Aorta (tissue), 5 donors: ENCODE results near the gene WWOX. TPM values are rescaled to one million over a fixed set of nuclear protein-coding genes. Genes with fewer than 3 reads are reported as not detected.

ENCODE experiments used
- ATAC-seq: fragments of 200-7000 bp; cut with Tn5 transposase; one replicate; pipeline ENCODE4 v1.9.1; 2022; ENCODE audit warnings: moderate library complexity; ENCODE audit not compliant: low FRiP score
- DNase-seq, 2 donors: peaks; one replicate each; pipeline ENCODE4 v3.0.0-alpha.2; 2020
- H3K27ac ChIP-seq, 2 donors: one replicate each; pipeline ENCODE4 v1.5.1; 2013; ENCODE audit warnings: low read length in 2 of 2, mild to moderate bottlenecking in 2 of 2, moderate library complexity in 2 of 2, control low read depth in 1 of 2, inconsistent platforms in 1 of 2, low read depth in 1 of 2
- H3K27me3 ChIP-seq, 2 donors: one replicate each; pipeline ENCODE4 v1.6.1; 2013; ENCODE audit warnings: control low read depth in 1 of 2, low read length in 1 of 2, mild to moderate bottlenecking in 1 of 2, moderate library complexity in 1 of 2; ENCODE audit not compliant: insufficient read depth in 2 of 2, control insufficient read depth in 1 of 2
- H3K36me3 ChIP-seq, 2 donors: one replicate each; pipeline ENCODE4 v1.6.1; 2013; ENCODE audit warnings: control low read depth in 1 of 2, low read length in 1 of 2, mild to moderate bottlenecking in 1 of 2; ENCODE audit not compliant: insufficient read depth in 2 of 2, control insufficient read depth in 1 of 2
- H3K4me1 ChIP-seq, 2 donors: one replicate each; pipeline ENCODE4 v1.6.1; 2013; ENCODE audit warnings: low read length in 2 of 2, control low read depth in 1 of 2, mild to moderate bottlenecking in 1 of 2, moderate library complexity in 1 of 2; ENCODE audit not compliant: insufficient read depth in 2 of 2, control insufficient read depth in 1 of 2
- H3K4me3 ChIP-seq, 2 donors: one replicate each; pipeline ENCODE4 v1.5.1; 2013; ENCODE audit warnings: low read length in 2 of 2, control low read depth in 1 of 2, mild to moderate bottlenecking in 1 of 2
- H3K9me3 ChIP-seq: one replicate; pipeline ENCODE4 v1.6.1; 2013; ENCODE audit warnings: mild to moderate bottlenecking, low read length; ENCODE audit not compliant: control insufficient read depth
- WGBS, 2 donors: extraction: QIAGEN DNeasy Blood & Tissue Kit; methylation state at CpG; one replicate each; pipeline ENCODE4 v1.1.7; 2013; 5-methylcytosine and 5-hydroxymethylcytosine counted together
- intact Hi-C, 2 donors: fragments of 100-400 bp; cut with DNase I; formaldehyde crosslinking; loops; one replicate each; pipeline versions ENCODE4 v1.14.2 to v1.15.0; 2022
- polyA plus RNA-seq, 2 donors: library from polyadenylated mRNA; stranded (reverse); fragments of 200-250 nt; gene quantifications; one replicate each; pipeline ENCODE4 v1.2.3, GENCODE V29; 2013
- total RNA-seq, 2 donors: library from RNA; stranded (reverse); fragmentation: NEBNext Ultra II Directional; extraction: Animal tissue kit (Norgen Biotek cat#: 25700); gene quantifications; one replicate each; pipeline ENCODE4 v1.2.1, GENCODE V29; 2021
- donor health status: healthy with polysubstance abuse.
- donor health status: Bipolar disorder and iron deficiency.
- donor health status: DM: no; HTN: no; CAD: no.
- donor health status: DM: no; HTN: no; CAD: no.
- donor health status: DM: yes; HTN: yes; CAD: no.

Gene WWOX
- total and polyA plus RNA-seq, 4 donors, result 11.2 to 30.9 (median 14.6) TPM

- intact Hi-C loops, result no loop called here
- Histone ChIP-seq H3K4me1 (no peaks in the 10 kb centered on the region), H3K27me3 (no peaks in the 10 kb centered on the region), H3K27ac (no peak overlapping the region), H3K36me3 (no peaks in the 10 kb centered on the region), H3K9me3 (no peaks in the 10 kb centered on the region), H3K4me3 (no peak overlapping the region)
- DNase-seq, result no peak
- WGBS, 2 donors, result 78% methylated on average over 1 of the region's 1 CpG
- ATAC-seq, result no peak
Observed at GRCh38 chr16:79156761-79157160, 1057.3 kb downstream of the WWOX start.

DNA sequence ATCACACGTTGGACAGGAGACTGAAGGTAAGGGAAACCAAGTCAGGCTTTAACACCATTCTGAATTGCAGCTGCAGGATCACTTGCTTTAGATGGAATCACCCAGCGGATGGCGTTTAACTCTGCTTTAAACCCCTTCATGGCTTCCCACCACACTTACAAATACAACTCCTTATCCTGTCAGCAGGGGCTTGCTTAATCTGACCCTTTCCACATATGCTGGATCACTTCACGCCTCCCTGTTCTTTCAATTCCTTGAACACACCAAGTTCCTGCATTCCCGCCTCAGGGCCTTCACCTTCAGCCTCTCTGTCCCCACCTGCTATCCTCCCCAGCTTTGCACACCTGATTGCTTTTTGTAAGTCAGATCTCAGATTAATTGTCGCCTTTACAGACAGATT lies 1058.9 kb downstream of the WWOX start:
- Histone ChIP-seq H3K27me3 (no peaks in the 10 kb centered on the region), H3K36me3 (no peaks in the 10 kb centered on the region), H3K9me3 (no peaks in the 10 kb centered on the region), H3K4me1 (no peaks in the 10 kb centered on the region), H3K4me3 (no peak overlapping the region), H3K27ac (no peak overlapping the region)
- ATAC-seq (no peak), DNase-seq (no peak)
- 89 to 90% methylated on average over 6 of the region's 6 CpGs for WGBS, 2 donors
- intact Hi-C loops, result no loop called here

- H3K27me3 ChIP-seq, result no peaks in the 10 kb centered on the region
- DNase-seq, result no peak
- 86 to 88% methylated on average over 13 of the region's 13 CpGs for WGBS, 2 donors
- no peak for ATAC-seq
- intact Hi-C loops, result no loop called here
- H3K9me3 ChIP-seq, result no peaks in the 10 kb centered on the region
- H3K4me1 ChIP-seq, result no peaks in the 10 kb centered on the region
- no peak overlapping the region for H3K4me3 ChIP-seq
- H3K27ac ChIP-seq, result no peak overlapping the region
- no peaks in the 10 kb centered on the region for H3K36me3 ChIP-seq
Observed at GRCh38 chr16:79159261-79160049, 1060.0 kb downstream of the WWOX start.

DNA sequence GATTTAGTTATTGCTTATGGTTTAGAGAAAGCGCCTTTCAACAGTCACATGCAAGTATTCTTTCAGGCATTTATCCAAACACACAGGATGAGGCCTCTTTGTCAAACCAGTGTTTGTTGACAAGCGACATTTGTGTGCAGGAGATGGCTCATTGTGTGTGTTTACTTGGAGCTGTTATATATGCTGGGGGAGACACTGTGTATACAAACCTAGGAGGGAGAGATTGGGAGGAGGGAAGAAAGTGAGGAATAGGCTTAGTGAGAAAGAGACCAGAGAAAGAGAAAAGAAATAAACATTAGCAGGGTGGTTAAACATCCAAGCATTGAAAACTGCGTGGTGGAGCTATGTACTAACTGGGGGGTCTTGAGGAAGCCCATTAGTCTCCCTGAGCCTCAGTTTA lies 1063.5 kb downstream of the WWOX start:
- Histone ChIP-seq H3K36me3 (no peaks in the 10 kb centered on the region), H3K9me3 (no peaks in the 10 kb centered on the region), H3K27me3 (no peaks in the 10 kb centered on the region), H3K4me1 (no peaks in the 10 kb centered on the region), H3K27ac (no peak overlapping the region), H3K4me3 (no peak overlapping the region)
- DNase-seq (no peak), ATAC-seq (no peak)
- intact Hi-C loops, result no loop called here
- WGBS, 2 donors, result 81 to 88% methylated on average over 3 of the region's 3 CpGs

- H3K4me3 ChIP-seq, result no peak overlapping the region
- DNase-seq, result peak in 1 of 2 donors; percentile 72
- no peaks in the 10 kb centered on the region for H3K9me3 ChIP-seq
- H3K36me3 ChIP-seq, result no peaks in the 10 kb centered on the region
- intact Hi-C loops, result no loop called here
- H3K27ac ChIP-seq, result no peak overlapping the region
- H3K4me1 ChIP-seq, result no peaks in the 10 kb centered on the region
- no peak for ATAC-seq
- WGBS, 2 donors, result 73 to 78% methylated on average over 13 of the region's 13 CpGs
- H3K27me3 ChIP-seq, result no peaks in the 10 kb centered on the region
Observed at GRCh38 chr16:79163691-79164387, 1064.4 kb downstream of the WWOX start.

DNA sequence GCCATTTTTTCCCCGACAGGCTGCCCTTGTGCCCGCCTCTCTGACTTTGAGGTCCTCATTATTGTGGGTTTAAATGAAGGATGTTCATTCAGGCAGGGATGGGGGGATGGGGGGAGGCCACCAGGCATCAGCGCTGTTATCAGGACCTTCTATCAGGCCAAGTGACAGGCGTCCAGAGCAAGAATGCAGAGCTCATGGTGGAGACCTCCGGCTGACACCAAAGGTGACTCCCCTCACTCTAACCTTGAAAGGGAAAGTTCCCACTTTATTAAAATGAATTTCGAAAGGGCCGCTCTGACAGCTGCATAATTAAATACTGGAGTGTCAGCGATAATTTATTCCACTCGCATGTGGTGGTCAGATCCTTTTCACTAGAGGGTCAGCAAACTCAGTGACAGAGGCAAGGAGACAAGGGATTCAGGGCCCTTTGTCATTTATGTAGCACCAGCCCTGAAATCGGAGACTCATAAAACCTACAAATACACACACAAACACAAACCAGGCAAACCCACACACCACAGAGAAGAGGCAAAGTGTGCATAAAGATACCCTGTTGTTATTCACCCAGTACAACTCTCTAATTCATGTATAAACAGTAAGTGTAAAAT lies 1065.0 kb downstream of the WWOX start:
- Histone ChIP-seq H3K27me3 (no peaks in the 10 kb centered on the region), H3K27ac (no peak overlapping the region), H3K4me3 (no peak overlapping the region), H3K36me3 (no peaks in the 10 kb centered on the region), H3K4me1 (no peaks in the 10 kb centered on the region), H3K9me3 (no peaks in the 10 kb centered on the region)
- ATAC-seq (no peak), DNase-seq (no peak)
- WGBS, 2 donors, result 79 to 81% methylated on average over 10 of the region's 10 CpGs
- intact Hi-C loops, result no loop called here

DNA sequence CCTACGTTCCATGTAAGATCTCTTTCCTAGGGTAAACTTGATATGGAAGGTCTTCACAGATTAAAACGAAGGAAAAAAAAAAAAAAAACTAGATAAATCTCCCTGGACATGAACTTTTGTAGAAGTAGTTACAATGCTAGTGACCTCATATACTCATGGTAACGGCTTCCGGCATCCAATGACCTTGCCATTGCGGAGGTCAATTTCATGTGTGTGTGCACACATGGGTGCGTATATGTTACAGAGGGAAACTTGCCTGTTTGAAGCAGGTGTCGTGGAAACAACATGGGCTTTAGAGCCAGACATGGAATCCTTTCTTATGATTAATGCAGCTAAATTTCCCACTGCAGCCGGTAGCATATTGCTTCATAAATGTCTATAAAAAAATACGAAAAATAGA lies 1065.6 kb downstream of the WWOX start:
- Histone ChIP-seq H3K9me3 (no peaks in the 10 kb centered on the region), H3K27ac (no peak overlapping the region), H3K36me3 (no peaks in the 10 kb centered on the region), H3K27me3 (no peaks in the 10 kb centered on the region), H3K4me1 (peaks cover 0 to 2% of the 10 kb centered on the region in 2 donors), H3K4me3 (no peak overlapping the region)
- ATAC-seq (no peak), DNase-seq (no peak)
- WGBS, 2 donors, result 83 to 86% methylated on average over 9 of the region's 9 CpGs
- intact Hi-C loops, result no loop called here

DNA sequence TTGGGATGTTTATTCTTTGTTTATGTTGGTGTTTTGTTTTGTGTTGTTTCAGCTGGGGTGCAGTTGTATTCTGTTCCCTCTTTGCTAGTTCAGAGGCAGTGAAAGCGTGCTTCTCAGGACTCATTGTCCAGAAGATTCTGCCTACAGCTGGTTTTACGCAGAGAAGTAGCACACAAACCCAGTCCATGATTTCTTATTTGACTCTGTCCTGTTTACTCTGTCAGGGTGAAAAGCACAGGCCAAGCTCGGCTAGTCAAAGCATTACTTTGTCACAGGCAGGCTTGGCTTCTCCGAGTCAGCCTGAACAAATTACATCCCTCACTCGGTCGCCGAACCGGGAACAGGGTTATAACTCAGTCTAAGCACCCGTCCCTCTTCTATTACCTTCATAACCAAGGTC lies 1066.1 kb downstream of the WWOX start:
- ATAC-seq, result no peak
- no peak overlapping the region for H3K27ac ChIP-seq
- H3K4me1 ChIP-seq, result peaks cover 0 to 2% of the 10 kb centered on the region in 2 donors
- H3K36me3 ChIP-seq, result no peaks in the 10 kb centered on the region
- H3K27me3 ChIP-seq, result no peaks in the 10 kb centered on the region
- H3K4me3 ChIP-seq, result no peak overlapping the region
- DNase-seq, result no peak
- intact Hi-C loops, result no loop called here
- WGBS, 2 donors, result 89 to 90% methylated on average over 9 of the region's 9 CpGs
- no peaks in the 10 kb centered on the region for H3K9me3 ChIP-seq
